Measurements from ENCODE around the gene LTO1.

Gene LTO1

GRCh38 chr11:69674267-69674885 is 777 bp downstream of the LTO1 start:
- DNase-seq = peak in 1 of 2 donors; percentile 47

DNA sequence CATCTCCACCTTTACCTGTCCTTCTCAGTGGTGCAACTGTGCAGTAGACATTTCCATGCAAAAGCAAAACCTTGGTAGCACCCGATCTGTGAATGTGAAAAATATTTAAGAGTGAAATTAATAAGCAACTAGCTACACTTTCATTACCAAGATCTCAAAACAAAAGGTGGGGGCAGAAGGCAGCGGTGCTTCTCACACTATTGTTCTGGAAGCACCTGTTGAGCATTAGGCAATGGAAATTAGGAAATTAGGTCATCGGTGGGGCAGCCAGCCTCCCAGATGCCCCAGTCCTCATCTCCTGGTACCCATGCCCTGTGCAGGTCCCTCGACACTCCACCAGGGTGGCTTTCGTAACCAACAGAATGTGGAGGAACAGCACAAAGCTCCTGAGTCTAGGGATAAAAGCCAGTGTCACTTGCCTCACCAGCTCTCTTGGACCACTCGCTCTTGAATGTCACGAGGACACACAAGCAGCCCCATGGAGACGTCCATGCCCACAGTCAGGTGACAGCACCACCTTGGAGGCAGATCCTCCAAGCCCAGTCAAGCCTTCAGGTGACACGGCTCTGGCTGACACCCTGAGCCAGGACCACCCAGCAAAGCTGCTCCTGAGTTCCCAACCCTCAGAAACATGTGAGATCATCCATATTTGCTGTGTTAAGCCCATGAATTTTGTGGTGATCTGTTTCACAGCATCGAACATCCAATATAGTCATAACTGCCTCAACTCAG is 3.3 kb downstream of the LTO1 start:
- no peak for DNase-seq

- peak in 1 of 2 donors; percentile 29 for DNase-seq
These were observed 4.9 kb downstream of the LTO1 start for GRCh38 chr11:69670158-69670845.

GRCh38 chr11:69669486-69669885 is 5.7 kb downstream of the LTO1 start:
- no peak for DNase-seq

- no peak for DNase-seq
These were observed 7.2 kb downstream of the LTO1 start for GRCh38 chr11:69667619-69668604.

DNA sequence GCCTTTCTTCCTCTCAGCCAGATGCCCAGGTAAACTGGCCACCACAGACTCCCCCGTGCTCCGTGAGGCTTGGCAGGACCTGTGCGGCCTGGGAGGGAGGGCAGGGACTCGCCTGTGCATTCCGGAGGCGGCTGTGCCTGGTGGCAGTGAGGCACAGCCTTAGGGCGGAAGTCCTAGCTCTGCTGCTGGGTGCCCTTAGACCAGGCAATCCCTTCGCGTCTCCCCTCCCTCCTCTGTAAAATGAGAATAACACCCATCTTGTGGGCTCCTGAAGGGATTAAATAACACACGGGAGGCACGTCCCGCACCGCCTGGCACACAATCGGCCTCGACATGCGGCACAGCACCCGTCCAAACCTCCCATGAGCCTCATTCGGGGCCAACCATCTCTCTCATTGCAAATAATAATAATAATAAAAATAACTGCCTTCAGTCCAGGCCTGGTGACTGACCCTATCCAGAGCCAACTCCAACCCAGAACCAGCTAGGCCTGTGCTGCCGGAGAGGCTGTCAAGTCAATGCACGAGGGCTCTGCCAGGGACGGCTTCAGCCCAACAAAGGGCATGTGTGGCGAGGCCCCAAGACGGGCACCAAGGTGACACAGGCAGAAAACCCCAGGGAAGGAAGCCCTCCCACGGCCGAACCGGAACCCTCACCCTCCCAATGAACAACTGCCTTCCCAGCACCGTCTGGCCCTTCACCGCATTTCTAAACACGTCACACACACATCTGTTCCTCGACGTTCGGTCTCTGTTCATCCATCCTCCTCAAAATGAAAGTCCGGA is 8.2 kb downstream of the LTO1 start:
- DNase-seq = peak in 1 of 2 donors; percentile 88

- no peak for DNase-seq
These were observed 8.9 kb downstream of the LTO1 start for GRCh38 chr11:69666261-69666660.

- DNase-seq = no peak
These were observed 9.5 kb downstream of the LTO1 start for GRCh38 chr11:69665669-69666068.

DNA sequence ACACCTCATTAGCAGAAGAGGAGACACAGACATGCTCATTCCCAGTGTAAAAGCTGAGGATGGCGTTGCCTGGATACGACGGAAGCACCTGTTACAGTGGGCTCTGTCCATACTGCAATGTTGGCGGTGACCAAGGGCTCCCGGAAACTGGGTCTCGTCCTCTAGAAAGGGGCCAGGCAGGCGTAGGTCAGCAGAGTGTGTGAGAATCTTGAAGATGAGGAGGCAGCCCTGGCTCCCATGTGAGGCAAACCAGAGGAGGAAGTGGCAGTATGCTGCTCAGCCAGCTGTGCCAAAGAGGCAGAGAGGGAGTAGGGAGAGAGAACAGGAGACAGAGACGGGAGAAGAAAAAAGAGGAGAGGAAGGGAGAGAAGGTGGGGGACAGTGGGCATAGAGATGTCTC is 10.3 kb downstream of the LTO1 start:
- DNase-seq = no peak

DNA sequence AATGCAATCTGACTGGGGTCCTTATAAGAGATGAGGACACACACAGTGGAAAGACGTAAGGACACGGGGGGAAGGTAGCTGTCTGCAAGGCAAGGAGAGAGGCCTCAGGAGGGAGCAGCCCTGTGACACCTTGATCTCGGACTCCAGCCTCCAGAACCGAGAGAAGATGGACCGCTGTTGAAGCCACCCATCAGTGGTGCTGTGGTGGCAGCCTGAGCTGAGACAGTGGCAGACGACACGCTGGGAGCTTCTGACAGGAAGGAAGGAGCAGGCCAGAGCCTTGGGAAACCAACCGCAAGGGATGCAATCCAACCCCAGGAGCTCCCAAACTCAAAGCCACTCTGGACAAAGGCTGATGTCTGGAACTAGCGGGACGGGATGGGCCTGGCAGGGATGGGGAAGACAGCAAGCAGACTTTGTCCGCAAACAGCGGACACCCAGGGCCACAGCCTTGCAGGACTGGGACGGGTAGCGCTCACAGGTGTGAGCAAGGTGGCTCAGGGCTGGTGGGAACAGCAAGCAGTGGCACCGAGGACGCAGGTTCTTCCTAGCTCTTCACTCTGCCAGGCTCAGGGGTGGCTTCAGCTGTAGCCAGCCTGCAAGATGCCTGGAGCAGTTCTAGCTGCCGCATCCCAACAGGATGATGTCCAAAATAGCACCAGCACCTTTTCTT is 10.9 kb downstream of the LTO1 start:
- no peak for DNase-seq

DNA sequence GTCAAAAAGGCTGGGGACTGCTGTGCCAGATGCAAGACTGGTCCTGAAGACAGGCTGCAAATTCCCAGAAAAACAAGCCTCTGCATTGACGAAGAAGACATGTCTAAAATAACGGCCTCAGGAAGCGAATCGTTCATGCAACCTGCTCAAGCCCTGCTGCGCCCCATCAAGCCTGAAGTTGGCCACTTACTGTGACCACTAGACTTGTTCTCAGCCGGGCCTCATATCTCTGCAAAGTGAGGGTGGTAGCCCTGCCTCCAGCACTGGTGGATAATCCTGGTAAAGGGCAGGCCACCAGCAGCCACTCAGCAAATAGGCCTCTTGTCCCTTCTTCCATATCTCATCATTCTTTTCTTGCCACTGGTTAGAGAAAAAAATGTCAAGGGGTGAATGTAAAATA is 11.8 kb downstream of the LTO1 start:
- no peak for DNase-seq

GRCh38 chr11:69662806-69663205 is 12.3 kb downstream of the LTO1 start:
- no peak for DNase-seq

GRCh38 chr11:69662021-69662698 is 13.0 kb downstream of the LTO1 start:
- DNase-seq = no peak

DNA sequence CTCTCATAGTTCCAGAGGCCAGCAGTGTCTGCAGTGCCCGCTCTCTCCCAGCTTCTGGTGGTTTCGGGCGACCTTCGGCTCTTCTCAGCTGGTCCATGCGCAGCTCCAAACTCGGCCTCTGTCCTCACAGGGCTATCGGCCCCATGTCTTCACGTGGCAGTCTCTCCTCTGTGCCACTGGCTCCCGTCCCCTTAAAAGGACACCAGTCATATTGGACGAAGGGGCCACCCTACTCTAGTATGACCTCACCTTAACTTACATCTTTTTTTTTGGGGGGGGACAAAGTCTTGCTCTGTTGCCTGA is 13.8 kb downstream of the LTO1 start:
- DNase-seq = no peak

DNA sequence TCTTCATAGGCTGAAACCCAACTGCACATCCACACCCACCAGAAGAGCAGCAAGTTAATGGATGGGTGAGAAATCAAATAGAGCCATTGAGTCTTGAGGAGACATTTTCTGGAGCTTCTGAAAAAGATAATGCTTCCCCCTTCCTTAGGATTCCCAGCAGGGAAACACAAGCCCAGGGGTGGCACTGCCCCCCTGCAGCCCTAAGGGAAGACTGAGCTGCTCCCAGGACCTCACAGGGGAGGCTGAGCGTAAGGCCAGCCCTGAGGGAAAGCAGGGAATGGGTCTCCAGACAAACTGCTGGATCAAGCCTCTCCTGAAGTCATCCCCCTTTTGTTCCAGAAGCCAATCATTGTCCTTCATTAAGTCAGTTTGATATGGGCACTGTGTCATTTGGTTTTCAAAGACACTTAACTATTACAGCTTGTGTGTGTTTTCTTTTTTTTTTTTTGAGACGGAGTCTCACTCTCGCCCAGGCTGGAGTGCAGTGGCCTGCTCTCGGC is 15.1 kb downstream of the LTO1 start:
- no peak for DNase-seq

DNA sequence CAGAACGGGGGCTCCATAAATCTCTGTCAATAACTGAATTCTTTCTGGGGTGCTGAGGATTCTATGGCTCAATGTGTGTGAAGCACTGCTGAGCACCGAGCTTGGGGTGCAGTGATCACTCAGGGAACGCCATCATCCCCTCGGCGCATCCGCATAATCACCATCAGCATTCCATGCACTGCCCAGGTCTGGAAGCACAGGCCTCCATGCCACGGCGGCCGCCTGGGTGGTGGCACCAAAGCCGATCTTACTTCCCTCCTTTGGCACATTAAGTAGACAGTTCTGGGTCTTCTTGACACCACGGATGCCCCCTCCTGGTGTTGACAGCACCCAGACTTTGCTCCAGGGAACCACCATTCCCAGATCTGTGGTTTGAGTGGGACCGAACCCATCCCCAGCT is 15.6 kb downstream of the LTO1 start:
- no peak for DNase-seq

- DNase-seq = no peak
These were observed 16.3 kb downstream of the LTO1 start for GRCh38 chr11:69658626-69659450.

DNA sequence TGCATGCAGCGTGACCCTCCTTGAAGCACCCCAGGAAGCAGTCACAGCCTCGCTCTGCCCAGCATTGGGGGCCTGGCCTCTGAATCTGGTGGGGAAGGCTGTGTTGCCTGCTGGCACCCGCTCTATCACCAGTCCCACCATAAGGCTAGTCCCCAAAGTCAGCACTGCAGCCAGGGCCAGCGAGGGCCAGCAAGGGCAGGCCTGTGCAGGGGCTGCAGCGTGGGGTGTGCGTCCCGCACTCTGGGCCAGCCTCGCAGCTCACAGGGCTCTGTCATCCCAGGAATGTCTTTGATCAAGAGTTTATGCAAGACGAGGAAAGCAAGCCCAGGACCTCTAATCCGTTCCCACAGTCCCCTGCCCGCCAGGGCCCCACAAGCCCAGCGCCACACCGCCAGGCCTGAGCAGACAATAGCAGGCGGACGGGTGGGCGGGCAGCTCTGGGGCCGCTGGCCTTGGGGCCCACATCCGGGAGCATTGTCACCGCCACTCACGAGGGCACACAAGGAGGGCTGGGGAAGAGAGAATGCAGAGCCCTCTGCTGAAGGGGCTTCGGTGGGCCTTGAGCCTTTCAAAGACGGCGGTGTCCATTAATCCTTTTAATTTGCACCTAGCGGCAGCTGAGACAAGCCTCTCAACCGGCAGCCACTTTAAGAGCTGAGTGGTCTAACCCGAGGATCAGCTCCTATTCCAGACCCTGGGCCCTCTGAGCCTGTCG is 17.1 kb downstream of the LTO1 start:
- no peak for DNase-seq

DNA sequence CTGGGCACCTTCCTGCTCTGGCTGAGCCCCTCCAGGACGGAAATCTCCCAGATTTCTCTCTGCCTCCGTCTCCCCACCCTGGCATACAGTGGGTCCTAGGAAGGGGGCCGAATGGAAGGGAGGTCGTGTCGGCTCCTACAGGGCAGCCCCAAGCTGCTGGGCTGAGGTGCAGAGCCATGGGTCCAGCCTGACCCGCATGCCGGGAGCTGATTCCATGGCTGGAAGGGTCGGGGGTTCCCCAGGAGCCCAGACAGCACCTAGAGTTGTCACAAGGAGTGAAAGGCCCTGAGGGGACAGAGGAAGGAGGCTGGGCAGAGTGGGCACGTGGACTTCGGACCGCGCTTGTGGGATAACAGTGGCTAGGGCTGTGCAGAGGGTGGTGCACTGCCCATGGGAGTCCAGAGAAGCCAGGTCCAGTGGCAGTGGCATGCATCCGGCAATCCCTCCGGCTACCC is 17.7 kb downstream of the LTO1 start:
- no peak for DNase-seq

Measured in bone marrow (tissue), 2 donors.